WERI-Rb-1 (cell line): ENCODE results near the gene SYF2.

Experiments used
- DNase-seq: peaks from one replicate; pipeline ENCODE4 v3.0.0-alpha.2; 2020
- H3K27ac ChIP-seq: fragments of 250-450 bp; sonication (Bioruptor Pico); 2 replicates; pipeline ENCODE4 v1.5.1; 2020; ENCODE audit warnings: mild to moderate bottlenecking, moderate library complexity
- H3K27me3 ChIP-seq: fragments of 250-450 bp; sonication (Bioruptor Pico); 2 replicates; pipeline ENCODE4 v1.5.1; 2021; ENCODE audit warnings: mild to moderate bottlenecking, low read depth, moderate library complexity; ENCODE audit not compliant: insufficient read depth, severe bottlenecking
- H3K36me3 ChIP-seq: fragments of 250-450 bp; sonication (Bioruptor Pico); 2 replicates; pipeline ENCODE4 v1.5.1; 2020; ENCODE audit warnings: mild to moderate bottlenecking, moderate library complexity
- H3K4me3 ChIP-seq: 2 replicates; pipeline ENCODE4 v1.5.1; 2011; ENCODE audit warnings: low read depth, mild to moderate bottlenecking, control low read depth, low read length
- H3K9me3 ChIP-seq: fragments of 250-450 bp; sonication (Bioruptor Pico); 2 replicates; pipeline ENCODE4 v1.5.1; 2021; ENCODE audit warnings: mild to moderate bottlenecking, moderate library complexity; ENCODE audit not compliant: severe bottlenecking
- TF ChIP-seq, protein P1 (sequence below): IDR thresholded peaks from 2 replicates; pipeline ENCODE4 v1.5.1; 2011; ENCODE audit warnings: low read depth, mild to moderate bottlenecking, control low read depth, inconsistent platforms, low read length

SYF2 gene

GRCh38 chr1:25182629-25183028, 49.7 kb downstream of the SYF2 start:
- no peak overlapping the region for H3K27ac ChIP-seq
- no peaks in the 10 kb centered on the region for H3K27me3 ChIP-seq
- H3K4me3 ChIP-seq, result no peak overlapping the region
- DNase-seq, result no peak
- no peaks in the 10 kb centered on the region for H3K36me3 ChIP-seq
- no peaks in the 10 kb centered on the region for H3K9me3 ChIP-seq
- TF ChIP-seq, protein P1, sequence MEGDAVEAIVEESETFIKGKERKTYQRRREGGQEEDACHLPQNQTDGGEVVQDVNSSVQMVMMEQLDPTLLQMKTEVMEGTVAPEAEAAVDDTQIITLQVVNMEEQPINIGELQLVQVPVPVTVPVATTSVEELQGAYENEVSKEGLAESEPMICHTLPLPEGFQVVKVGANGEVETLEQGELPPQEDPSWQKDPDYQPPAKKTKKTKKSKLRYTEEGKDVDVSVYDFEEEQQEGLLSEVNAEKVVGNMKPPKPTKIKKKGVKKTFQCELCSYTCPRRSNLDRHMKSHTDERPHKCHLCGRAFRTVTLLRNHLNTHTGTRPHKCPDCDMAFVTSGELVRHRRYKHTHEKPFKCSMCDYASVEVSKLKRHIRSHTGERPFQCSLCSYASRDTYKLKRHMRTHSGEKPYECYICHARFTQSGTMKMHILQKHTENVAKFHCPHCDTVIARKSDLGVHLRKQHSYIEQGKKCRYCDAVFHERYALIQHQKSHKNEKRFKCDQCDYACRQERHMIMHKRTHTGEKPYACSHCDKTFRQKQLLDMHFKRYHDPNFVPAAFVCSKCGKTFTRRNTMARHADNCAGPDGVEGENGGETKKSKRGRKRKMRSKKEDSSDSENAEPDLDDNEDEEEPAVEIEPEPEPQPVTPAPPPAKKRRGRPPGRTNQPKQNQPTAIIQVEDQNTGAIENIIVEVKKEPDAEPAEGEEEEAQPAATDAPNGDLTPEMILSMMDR, result no peak

GRCh38 chr1:25180996-25181395, 51.3 kb downstream of the SYF2 start:
- TF ChIP-seq, protein P1, result no peak
- Histone ChIP-seq H3K27ac (no peak overlapping the region), H3K4me3 (no peak overlapping the region), H3K36me3 (no peaks in the 10 kb centered on the region), H3K27me3 (no peaks in the 10 kb centered on the region), H3K9me3 (no peaks in the 10 kb centered on the region)
- DNase-seq, result no peak

DNA sequence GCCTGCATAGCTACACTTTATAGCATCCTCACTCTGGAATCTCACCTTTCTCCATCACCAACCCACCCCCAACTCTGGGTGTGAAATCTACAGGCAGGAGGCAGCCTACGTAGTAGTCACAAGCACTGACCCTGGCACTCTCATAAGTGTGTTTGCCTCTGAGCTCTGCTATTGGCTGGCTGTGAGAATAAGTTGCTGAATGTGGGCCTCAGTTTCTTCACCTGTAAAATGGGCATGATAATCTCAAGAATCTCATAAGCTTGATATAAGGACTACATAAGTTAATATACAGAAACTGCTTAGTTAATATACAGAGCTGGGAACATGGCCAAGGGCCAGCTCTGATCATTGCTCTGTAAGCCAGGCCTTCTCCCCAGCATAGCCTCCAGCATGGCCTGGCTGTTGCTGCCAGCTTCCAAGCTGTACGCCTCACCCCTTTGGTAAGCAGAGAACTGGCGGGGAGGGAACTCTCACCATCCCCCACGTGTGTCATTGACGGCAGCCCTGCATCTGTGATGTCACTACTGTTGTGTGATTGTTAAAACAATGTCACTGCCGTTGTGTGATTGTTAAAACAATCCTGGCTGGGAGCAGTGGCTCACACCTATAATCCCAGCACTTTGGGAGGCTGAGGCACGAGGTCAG, 53.3 kb downstream of the SYF2 start:
- no peak overlapping the region for H3K27ac ChIP-seq
- H3K27me3 ChIP-seq, result no peaks in the 10 kb centered on the region
- no peaks in the 10 kb centered on the region for H3K9me3 ChIP-seq
- H3K36me3 ChIP-seq, result no peaks in the 10 kb centered on the region
- TF ChIP-seq, protein P1, result no peak
- H3K4me3 ChIP-seq, result no peak overlapping the region
- DNase-seq, result no peak

DNA sequence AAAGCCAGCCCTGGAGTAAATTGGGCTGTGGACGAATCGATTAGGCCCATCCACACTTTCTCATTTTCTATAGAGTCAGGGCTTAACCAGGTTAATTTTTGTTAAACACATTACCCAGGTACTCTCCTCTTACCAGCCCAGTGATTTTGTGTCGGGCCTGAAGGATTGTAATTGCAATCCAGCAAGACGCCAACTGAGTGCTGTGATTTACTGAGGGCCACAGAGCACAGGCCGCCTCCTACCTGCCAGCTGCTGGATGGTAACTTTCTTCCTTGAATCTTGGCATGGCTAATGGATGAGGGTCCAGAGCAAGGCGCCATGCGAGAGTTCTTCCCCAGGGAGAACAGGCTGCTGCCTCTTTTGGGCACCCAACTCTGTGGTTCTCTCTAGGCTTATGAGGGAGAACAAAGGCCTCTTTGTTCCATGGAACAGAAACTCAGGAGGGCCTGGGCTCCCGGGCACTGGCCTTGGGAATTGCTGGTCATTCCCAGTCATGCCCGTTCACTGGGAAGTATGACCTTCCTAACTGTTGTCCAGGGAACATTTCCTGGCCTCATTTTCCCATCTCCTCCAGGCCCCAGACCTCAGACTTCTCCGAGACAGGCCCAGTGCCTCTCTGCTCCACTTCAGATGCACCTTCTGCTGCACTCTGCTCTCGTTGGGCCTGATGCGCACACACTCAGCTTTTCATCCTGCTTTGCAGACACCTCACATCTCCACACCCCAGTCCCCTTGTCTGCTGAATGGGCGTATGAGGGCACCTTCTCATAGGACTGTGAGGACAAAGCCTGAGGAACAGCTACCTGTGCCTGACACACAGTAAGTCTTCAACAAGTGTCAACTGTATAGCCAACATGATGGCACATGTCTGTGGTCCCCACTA, 57.3 kb downstream of the SYF2 start:
- H3K9me3 ChIP-seq, result no peaks in the 10 kb centered on the region
- no peak overlapping the region for H3K27ac ChIP-seq
- no peak for DNase-seq
- no peaks in the 10 kb centered on the region for H3K27me3 ChIP-seq
- no peaks in the 10 kb centered on the region for H3K36me3 ChIP-seq
- TF ChIP-seq, protein P1, result no peak
- no peak overlapping the region for H3K4me3 ChIP-seq

GRCh38 chr1:25174363-25174729, 58.0 kb downstream of the SYF2 start:
- TF ChIP-seq, protein P1, result no peak
- H3K4me3 ChIP-seq, result no peak overlapping the region
- no peaks in the 10 kb centered on the region for H3K36me3 ChIP-seq
- DNase-seq, result no peak
- no peaks in the 10 kb centered on the region for H3K9me3 ChIP-seq
- no peaks in the 10 kb centered on the region for H3K27me3 ChIP-seq
- no peak overlapping the region for H3K27ac ChIP-seq
